GM06990 (cell line): ENCODE measurements around the gene SORBS1.

ENCODE experiments used
- DNase-seq: peaks from one replicate; pipeline ENCODE4 v3.0.0-alpha.2; 2011; ENCODE audit not compliant: insufficient read length; ENCODE audit errors: extremely low read depth
- H3K27me3 ChIP-seq: replicated peaks from 2 replicates; pipeline ENCODE4 v1.6.0; 2011; ENCODE audit warnings: low read length; ENCODE audit not compliant: control insufficient read depth, insufficient read depth
- H3K36me3 ChIP-seq: 2 replicates; pipeline ENCODE4 v1.5.1; 2011; ENCODE audit warnings: low read length; ENCODE audit not compliant: control insufficient read depth, insufficient read depth
- H3K4me3 ChIP-seq: replicated peaks from 2 replicates; pipeline ENCODE4 v1.5.1; 2011; ENCODE audit warnings: low read depth, mild to moderate bottlenecking, control low read depth, low read length
- TF ChIP-seq, protein P1 (sequence below): IDR thresholded peaks from 2 replicates; pipeline ENCODE4 v1.5.1; 2011; ENCODE audit warnings: low read length, control low read depth, mild to moderate bottlenecking, inconsistent platforms; ENCODE audit not compliant: insufficient read depth, poor library complexity, severe bottlenecking

SORBS1 gene

DNA sequence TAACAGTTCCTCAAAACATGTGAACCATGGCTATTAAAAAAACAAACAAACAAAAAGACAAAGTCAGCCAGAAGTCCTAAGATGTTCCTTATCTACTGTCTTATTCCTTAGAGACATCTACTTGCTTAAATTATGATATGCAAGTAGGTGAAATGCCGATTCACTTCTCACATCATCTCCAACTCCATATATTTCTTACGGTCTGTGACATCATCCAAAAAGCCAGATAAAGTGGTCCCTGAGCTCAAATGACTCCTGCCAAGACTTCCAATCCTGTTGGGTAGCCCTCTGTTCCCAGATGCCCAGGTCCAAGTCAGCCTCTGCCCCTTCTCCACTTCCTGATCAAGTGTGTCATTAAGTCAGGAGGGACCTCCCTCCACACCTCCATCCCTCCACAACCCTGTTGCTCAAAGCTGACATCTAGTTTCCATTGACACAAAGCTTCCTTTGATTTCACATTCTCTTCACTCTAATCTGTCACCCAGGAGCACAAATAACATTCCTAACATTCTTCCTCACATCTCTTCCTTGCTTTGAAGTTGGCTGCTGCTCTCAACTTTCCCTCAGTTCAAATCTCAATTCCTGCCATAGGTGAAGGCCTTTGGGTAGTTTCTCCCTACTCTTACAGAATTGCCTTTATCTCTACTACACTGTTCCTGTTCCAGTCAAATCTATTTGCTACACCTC, 214.3 kb downstream of the SORBS1 start:
- Histone ChIP-seq H3K27me3 (no peaks in the 10 kb centered on the region), H3K4me3 (no peak overlapping the region), H3K36me3 (no peaks in the 10 kb centered on the region)
- DNase-seq, result no peak
- TF ChIP-seq, protein P1, sequence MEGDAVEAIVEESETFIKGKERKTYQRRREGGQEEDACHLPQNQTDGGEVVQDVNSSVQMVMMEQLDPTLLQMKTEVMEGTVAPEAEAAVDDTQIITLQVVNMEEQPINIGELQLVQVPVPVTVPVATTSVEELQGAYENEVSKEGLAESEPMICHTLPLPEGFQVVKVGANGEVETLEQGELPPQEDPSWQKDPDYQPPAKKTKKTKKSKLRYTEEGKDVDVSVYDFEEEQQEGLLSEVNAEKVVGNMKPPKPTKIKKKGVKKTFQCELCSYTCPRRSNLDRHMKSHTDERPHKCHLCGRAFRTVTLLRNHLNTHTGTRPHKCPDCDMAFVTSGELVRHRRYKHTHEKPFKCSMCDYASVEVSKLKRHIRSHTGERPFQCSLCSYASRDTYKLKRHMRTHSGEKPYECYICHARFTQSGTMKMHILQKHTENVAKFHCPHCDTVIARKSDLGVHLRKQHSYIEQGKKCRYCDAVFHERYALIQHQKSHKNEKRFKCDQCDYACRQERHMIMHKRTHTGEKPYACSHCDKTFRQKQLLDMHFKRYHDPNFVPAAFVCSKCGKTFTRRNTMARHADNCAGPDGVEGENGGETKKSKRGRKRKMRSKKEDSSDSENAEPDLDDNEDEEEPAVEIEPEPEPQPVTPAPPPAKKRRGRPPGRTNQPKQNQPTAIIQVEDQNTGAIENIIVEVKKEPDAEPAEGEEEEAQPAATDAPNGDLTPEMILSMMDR, result no peak

DNA sequence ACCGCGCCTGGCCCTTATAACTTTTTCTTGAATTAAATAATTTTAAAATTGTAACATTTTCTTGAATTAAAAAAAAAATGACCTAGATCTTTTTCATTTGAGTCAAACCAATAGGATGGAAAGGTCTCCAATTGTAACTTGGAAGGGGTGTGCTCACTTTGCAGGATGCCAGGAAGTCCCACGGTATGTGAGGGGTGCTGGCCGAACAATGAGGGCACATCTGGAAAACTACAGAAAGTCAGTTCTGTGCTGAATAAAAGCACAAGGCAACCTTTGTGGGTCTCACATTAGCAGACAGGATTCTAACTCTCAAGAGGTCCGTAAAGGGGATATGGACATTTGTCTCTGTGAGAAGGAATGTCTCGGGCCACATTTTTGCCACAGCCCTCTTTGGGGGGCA, 217.6 kb downstream of the SORBS1 start:
- TF ChIP-seq, protein P1, result no peak
- H3K36me3 ChIP-seq, result no peaks in the 10 kb centered on the region
- no peaks in the 10 kb centered on the region for H3K27me3 ChIP-seq
- DNase-seq, result no peak
- H3K4me3 ChIP-seq, result no peak overlapping the region

DNA sequence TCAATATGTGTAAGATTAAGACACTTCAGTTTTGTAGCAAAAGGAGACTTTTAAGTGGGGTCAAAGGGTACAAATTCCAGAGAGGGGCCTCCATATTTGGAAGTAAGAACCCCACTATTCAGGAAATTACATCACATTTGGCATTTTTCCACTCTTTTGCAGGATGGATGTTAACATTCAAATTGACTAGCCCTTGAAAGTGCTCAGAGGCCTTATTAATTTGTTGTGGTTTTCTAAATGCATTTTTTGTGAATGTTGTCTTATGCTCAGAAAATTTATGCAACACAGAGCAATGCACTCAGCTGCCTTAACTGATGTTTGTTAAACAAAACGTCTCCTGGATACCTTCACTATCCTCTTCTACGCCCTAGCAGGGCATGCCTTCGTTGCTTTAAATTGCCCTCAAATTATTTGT, 219.4 kb downstream of the SORBS1 start:
- no peak for DNase-seq
- Histone ChIP-seq H3K27me3 (no peaks in the 10 kb centered on the region), H3K4me3 (no peak overlapping the region), H3K36me3 (no peaks in the 10 kb centered on the region)
- TF ChIP-seq, protein P1, result no peak

DNA sequence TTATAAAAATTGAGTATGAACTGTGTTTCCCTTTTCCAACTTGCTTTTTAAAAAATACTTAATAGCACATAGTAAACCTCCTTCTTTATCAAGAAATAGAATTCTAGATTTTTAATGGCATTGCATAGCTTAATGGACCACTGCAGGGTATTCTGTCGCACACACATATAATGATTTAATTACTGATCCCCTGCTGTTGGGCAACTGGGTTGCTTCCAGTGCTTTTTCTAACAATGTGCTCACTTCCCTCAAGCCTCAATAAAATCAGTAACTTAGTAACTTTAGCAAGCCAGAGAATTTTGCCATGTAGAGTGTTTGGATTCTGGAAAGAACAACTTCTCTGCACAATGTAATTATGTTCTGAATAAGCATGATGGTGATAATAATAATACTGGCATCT, 221.3 kb downstream of the SORBS1 start:
- Histone ChIP-seq H3K27me3 (no peaks in the 10 kb centered on the region), H3K36me3 (no peaks in the 10 kb centered on the region), H3K4me3 (no peak overlapping the region)
- TF ChIP-seq, protein P1, result no peak
- no peak for DNase-seq

DNA sequence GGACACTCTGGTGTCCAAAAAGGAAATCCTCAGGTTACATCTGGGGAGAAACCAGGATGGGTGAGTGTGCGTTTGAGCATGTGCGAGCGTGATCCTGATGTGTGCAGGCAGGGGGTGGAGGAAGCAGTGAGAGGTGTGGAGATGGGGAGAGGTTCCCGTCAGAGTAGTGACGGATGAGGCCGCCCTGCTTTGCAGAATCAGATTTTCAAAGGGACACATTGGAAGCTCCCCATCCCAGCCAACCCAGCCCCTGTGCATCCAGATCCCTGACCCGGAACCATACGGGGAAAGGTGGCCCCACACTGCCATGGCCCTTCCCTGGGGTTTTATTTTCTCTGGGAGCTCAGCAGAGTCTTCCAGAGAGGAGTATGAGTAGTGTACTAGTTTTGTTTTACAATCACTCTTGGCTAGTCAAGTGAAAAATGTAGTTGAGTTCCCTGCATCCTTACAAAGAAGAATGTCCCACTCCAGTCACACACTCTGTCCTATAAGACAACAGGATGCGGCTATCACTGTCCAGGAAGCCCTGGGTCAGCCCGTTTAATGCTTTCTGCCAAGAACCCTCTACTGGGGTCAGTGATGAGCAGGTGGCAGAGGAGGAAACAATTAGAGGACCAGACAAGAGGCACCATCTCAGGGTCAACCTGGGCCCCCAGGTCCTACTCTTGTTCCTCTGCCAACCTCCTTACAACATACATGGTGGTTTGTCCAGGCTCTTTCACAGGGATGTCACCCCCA, 223.6 kb downstream of the SORBS1 start:
- H3K36me3 ChIP-seq, result no peaks in the 10 kb centered on the region
- TF ChIP-seq, protein P1, result no peak
- no peak overlapping the region for H3K4me3 ChIP-seq
- H3K27me3 ChIP-seq, result no peaks in the 10 kb centered on the region
- no peak for DNase-seq
